Pancreas (tissue), 10 donors: ENCODE results near the gene ZHX3. TPM values are rescaled to one million over a fixed set of nuclear protein-coding genes. Genes with fewer than 3 reads are reported as not detected.

Experiments
- ATAC-seq, 4 donors: fragments of 200-7000 bp; cut with Tn5 transposase; one replicate each; pipeline versions ENCODE4 v1.8.0 to v1.9.1; 2020; ENCODE audit warnings: mild to moderate bottlenecking in 4 of 4, moderate library complexity in 4 of 4
- DNase-seq, 6 donors: peaks; one replicate each; pipeline ENCODE4 v3.0.0-alpha.2; 2020
- FAIRE-seq: peaks from 2 replicates; lab custom pipeline; 2012; peaks lifted over from hg19 to GRCh38; lab: Jason Lieb, UNC
- H3K27ac ChIP-seq, 4 donors: fragments of 200-600 bp; sonication (generic); 1 replicate in 3 of 4; 2 replicates in 1 of 4; pipeline versions ENCODE4 v1.5.0 to v1.8.0; 2020
- H3K27me3 ChIP-seq, 4 donors: fragments of 200-600 bp; one replicate each; pipeline ENCODE4 v1.8.0; 2021
- H3K36me3 ChIP-seq, 3 donors: fragments of 200-600 bp; sonication (generic) in 1 of 3; one replicate each; pipeline versions ENCODE4 v1.5.0 to v1.8.0; 2020 to 2021
- H3K4me1 ChIP-seq, 3 donors: fragments of 200-600 bp; one replicate each; pipeline ENCODE4 v1.8.0; 2021
- H3K4me3 ChIP-seq, 4 donors: fragments of 200-600 bp; sonication (generic) in 2 of 4; one replicate each; pipeline versions ENCODE4 v1.5.0 to v1.8.0; 2020 to 2021
- H3K9me3 ChIP-seq, 4 donors: fragments of 200-600 bp; one replicate each; pipeline ENCODE4 v1.8.0; 2021
- CTCF ChIP-seq, 4 donors: fragments of 200-600 bp; sonication (generic) in 3 of 4; IDR thresholded peaks; one replicate each; pipeline versions ENCODE4 v1.5.0 to v1.8.0; 2021; ENCODE audit warnings: antibody characterized with exemption in 4 of 4
- WGBS, 2 donors: extraction: QIAGEN DNeasy Blood & Tissue Kit; methylation state at CpG; one replicate each; pipeline ENCODE4 v1.1.7; 2013; 5-methylcytosine and 5-hydroxymethylcytosine counted together
- intact Hi-C, 3 donors: fragments of 100-400 bp; cut with DNase I; formaldehyde crosslinking; loops; one replicate each; pipeline versions ENCODE4 v1.11.1 to v1.14.2; 2022
- polyA plus RNA-seq, 2 donors: library from polyadenylated mRNA; stranded (reverse); fragments of 200-250 nt; gene quantifications; one replicate each; pipeline ENCODE4 v1.2.3, GENCODE V29; 2013
- total RNA-seq, 6 donors: library from RNA; stranded (reverse); fragmentation: NEBNext Ultra II Directional in 4 of 6; extraction: Animal tissue kit (Norgen Biotek cat#: 25700) in 4 of 6; gene quantifications; one replicate each; pipeline versions ENCODE4 v1.2.1 to v1.2.4, GENCODE V29; 2021 to 2023
- donor health status: healthy with polysubstance abuse.
- donor health status: DM: no; HTN: no; CAD: no; lungs with moderate emphysema.
- donor health status: DM: no; HTN: no; CAD: no.
- donor health status: control.
- donor health status: control.
- donor health status: Bipolar disorder and iron deficiency.
- donor health status: DM: yes; HTN: yes; CAD: no.
- donor health status: DM: no; HTN: no; CAD: no.
- donor health status: DM: no; HTN: no; CAD: no.
- donor health status: DM: yes; HTN: yes; CAD: no.

ZHX3 gene
- total and polyA plus RNA-seq, 8 donors = 7.9 to 17.3 (median 13.0) TPM

DNA sequence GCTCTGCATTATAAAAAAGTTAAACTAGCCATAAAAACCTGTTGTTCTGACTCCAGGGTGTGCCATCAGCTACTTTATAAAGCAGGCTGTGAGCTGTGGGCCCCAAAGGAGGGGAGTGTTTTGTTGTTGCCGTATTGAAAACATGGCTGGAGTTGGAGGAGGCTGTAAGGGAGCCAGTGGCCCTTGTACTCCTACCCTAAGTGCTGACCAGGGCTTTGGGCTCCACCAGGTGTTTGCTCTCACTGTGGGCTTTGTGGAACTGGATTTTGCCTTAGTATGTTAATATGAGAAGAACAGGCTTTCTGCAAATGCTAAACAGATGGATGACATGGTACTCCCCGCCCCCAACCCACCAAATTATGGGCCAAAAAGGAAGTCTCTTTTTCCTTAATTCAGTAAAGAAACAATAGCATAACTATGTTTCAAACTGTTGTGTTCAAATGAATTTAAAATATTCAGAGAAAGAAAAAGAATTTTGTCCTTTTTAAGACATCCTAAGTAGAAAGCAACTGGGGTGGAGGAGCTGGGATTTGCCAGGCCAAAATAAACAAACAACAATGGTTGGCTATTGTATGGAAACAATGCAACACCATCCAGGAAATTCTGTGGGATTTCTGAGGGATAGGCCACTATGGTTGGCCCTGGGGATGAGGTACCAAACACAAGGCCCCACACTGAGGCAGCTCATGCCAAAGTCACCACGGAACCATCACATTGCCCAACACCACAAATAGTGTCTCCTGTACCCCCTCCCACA is 116.9 kb downstream of the ZHX3 start:
- Histone ChIP-seq H3K4me3 (no peak overlapping the region), H3K27me3 (no peaks in the 10 kb centered on the region), H3K4me1 (no peaks in the 10 kb centered on the region), H3K36me3 (no peaks in the 10 kb centered on the region), H3K27ac (no peak overlapping the region), H3K9me3 (peaks cover 0 to 4% (median 0%) of the 10 kb centered on the region in 4 donors)
- DNase-seq (no peak), FAIRE-seq (no peak), ATAC-seq (no peak)
- TF ChIP-seq CTCF (IDR thresholded peaks at IDR 0.05) = no peak
- 90 to 97% methylated on average over 3 of the region's 3 CpGs for WGBS, 2 donors
- intact Hi-C loops = no loop called here

DNA sequence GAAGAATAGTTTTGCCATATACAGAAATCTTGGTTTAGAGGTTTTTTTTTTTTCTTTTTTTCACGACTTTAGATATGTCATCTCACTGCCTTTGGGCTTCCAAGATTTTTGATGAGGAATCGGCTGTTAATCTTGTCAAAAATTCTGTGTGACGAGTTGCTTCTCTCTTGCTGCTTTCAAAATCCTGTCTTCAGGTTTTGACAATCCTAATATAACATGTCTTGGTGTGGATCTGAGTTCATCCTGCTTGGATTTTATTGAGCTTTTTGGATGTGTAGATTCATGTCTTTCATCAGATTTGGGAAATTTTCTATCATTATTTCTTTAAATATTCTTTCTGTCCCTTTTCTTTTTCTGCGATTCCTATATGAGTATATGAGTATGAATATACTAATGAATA is 119.1 kb downstream of the ZHX3 start:
- no peak for TF ChIP-seq CTCF (IDR thresholded peaks at IDR 0.05)
- DNase-seq = no peak
- intact Hi-C loops = no loop called here

GRCh38 chr20:41196653-41197225 is 120.8 kb downstream of the ZHX3 start:
- no peak for DNase-seq
- Histone ChIP-seq H3K27me3 (no peaks in the 10 kb centered on the region), H3K36me3 (no peaks in the 10 kb centered on the region), H3K9me3 (peaks cover 0 to 4% (median 0%) of the 10 kb centered on the region in 4 donors), H3K4me1 (no peaks in the 10 kb centered on the region), H3K27ac (no peak overlapping the region), H3K4me3 (no peak overlapping the region)
- intact Hi-C loops = no loop called here
- no peak for FAIRE-seq
- no peak for TF ChIP-seq CTCF (IDR thresholded peaks at IDR 0.05)
- ATAC-seq = no peak
- 93 to 100% methylated on average over 1 of the region's 1 CpG for WGBS, 2 donors

More for the DNA sequence above, 119.1 kb downstream of the ZHX3 start:
- Histone ChIP-seq H3K4me1 (no peaks in the 10 kb centered on the region), H3K9me3 (peaks cover 0 to 4% (median 0%) of the 10 kb centered on the region in 4 donors), H3K4me3 (no peak overlapping the region), H3K27ac (no peak overlapping the region), H3K27me3 (no peaks in the 10 kb centered on the region), H3K36me3 (no peaks in the 10 kb centered on the region)
- ATAC-seq (no peak), FAIRE-seq (no peak)
- 97 to 100% methylated on average over 4 of the region's 4 CpGs for WGBS, 2 donors

DNA sequence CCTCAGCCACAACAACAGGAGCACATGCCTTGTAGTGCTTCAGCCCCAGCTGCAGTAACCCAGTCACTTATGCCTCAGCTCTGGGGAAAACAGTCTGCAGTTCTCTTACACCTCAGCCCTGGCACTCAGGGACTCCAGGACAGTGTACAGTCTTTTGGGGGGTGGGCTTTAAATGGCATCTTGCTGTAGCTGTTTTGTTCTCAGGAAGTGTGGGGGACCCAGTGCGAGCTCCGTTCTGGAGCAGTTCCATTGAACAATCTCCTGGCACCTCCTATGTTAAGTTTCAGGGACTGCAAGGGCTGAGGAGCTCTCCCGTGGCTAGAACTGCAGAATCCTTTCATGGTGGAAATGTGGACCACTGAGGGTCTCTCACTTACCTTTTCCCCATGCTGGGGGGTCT is 125.0 kb downstream of the ZHX3 start:
- Histone ChIP-seq H3K27me3 (no peaks in the 10 kb centered on the region), H3K27ac (no peak overlapping the region), H3K36me3 (no peaks in the 10 kb centered on the region), H3K4me3 (no peak overlapping the region), H3K9me3 (no peaks in the 10 kb centered on the region), H3K4me1 (no peaks in the 10 kb centered on the region)
- FAIRE-seq (no peak), DNase-seq (no peak), ATAC-seq (no peak)
- WGBS, 2 donors = 96% methylated on average over 3 of the region's 3 CpGs
- intact Hi-C loops = no loop called here
- TF ChIP-seq CTCF (IDR thresholded peaks at IDR 0.05) = no peak
